Measurements from ENCODE around the gene LTV1. TPM values are rescaled to one million over a fixed set of nuclear protein-coding genes. Genes with fewer than 3 reads are reported as not detected.

The LTV1 gene
- total and polyA plus RNA-seq, 2 of the 8 experiments (the other 6 are each of a cell fraction or from before 2014, with no cell fraction given), result 8.0 to 46.9 TPM

DNA sequence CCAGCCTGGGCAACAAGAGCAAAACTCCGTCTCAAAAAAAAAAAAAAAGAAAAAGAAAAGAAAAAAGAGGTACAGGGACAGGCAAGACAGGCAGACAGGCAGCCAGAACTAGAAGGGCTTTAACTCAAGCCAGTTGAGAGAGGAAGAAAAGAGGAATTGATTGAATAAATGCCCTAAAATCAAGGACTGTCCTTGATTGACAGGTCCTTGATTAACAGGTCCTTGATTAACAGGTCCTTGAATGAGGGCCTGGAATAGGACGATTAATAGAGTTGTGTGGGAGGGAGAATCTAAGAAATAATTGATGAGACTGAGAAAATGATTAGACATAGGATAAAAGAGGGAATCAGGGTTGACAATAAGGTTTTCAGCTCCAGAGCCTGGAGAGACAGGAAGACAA lies 57.2 kb downstream of the LTV1 start:
- no peak overlapping the region for H3K4me3 ChIP-seq (ENCODE audit: extremely low read depth in 1 of 4, insufficient read depth in 2 of 4, low read depth in 3 of 4, low read length in 4 of 4)
- no peak overlapping the region for H3K18ac ChIP-seq (ENCODE audit: extremely low read depth, low read length)
- no peak overlapping the region for H4K91ac ChIP-seq (replicated peaks; ENCODE audit: insufficient read length, low read length)
- no peak overlapping the region for H3K9ac ChIP-seq (replicated peaks in 1 of 4; ENCODE audit: extremely low read depth in 1 of 4, low read depth in 3 of 4, low read length in 3 of 4)
- no peak overlapping the region for H3K27ac ChIP-seq (ENCODE audit: low read depth, low read length)
- peaks cover 0 to 7% (median 0%) of the 10 kb centered on the region in 4 experiments; a peak in 2 of 7 replicates for H3K4me1 ChIP-seq (replicated peaks in 1 of 4; ENCODE audit: control insufficient read depth in 3 of 4, insufficient read depth in 4 of 4, low read length in 3 of 4)
- no peak overlapping the region for H3K4ac ChIP-seq (replicated peaks; ENCODE audit: insufficient read length, low read depth, low read length)
- no peaks in the 10 kb centered on the region for H4K20me1 ChIP-seq (replicated peaks in 1 of 2; ENCODE audit: control insufficient read depth in 1 of 2, insufficient read depth in 2 of 2, low read length in 2 of 2)
- H3K23ac ChIP-seq (ENCODE audit: insufficient read length), result no peak overlapping the region
- H2BK15ac ChIP-seq (ENCODE audit: low read length), result no peak overlapping the region
- no peak for FAIRE-seq
- no peak overlapping the region for H2AK5ac ChIP-seq (ENCODE audit: low read depth, low read length)
- no peak overlapping the region for H2BK12ac ChIP-seq (ENCODE audit: low read depth, low read length)
- H3K36me3 ChIP-seq (ENCODE audit: control insufficient read depth in 2 of 4, insufficient read depth in 4 of 4, low read length in 3 of 4), result no peaks in the 10 kb centered on the region
- H3K23me2 ChIP-seq (ENCODE audit: low read depth, low read length), result no peaks in the 10 kb centered on the region; the same call in 1 of the 2 replicates
- H3K14ac ChIP-seq (ENCODE audit: insufficient read length), result no peak overlapping the region
- no peak overlapping the region for H3K56ac ChIP-seq (replicated peaks; ENCODE audit: insufficient read length, low read depth, low read length)
- no peak overlapping the region for H2BK20ac ChIP-seq (ENCODE audit: low read length)
- TF ChIP-seq KDM5A (IDR thresholded peaks at IDR 0.05; ENCODE audit: low read length) (no peak), YY1 (IDR thresholded peaks at IDR 0.05; ENCODE audit: low read depth, low read length) (no peak), SUZ12 (IDR thresholded peaks at IDR 0.05; ENCODE audit: low read length) (no peak), PHF8 (conservative IDR thresholded peaks at IDR 0.05; ENCODE audit: low read depth, low read length) (no peak), RAD21 (IDR thresholded peaks at IDR 0.05 in 1 of 2, conservative IDR thresholded peaks at IDR 0.05 in 1 of 2; ENCODE audit: low read depth in 2 of 2, low read length in 2 of 2) (no peak), JUND (IDR thresholded peaks at IDR 0.05; ENCODE audit: low read length) (no peak), TCF12 (IDR thresholded peaks at IDR 0.05; ENCODE audit: low read depth, low read length) (no peak), SP1 (IDR thresholded peaks at IDR 0.05; ENCODE audit: low read depth, low read length) (no peak)
- ChIA-PET POLR2A (ENCODE audit: partially characterized antibody) (no interaction called here), CTCF (ENCODE audit: partially characterized antibody) (interaction anchor here (1.3 to 4.4 kb wide), 4 partner anchors 15 to 83 kb away, joined by 3 to 20 read pairs (median 11); no protein-coding TSS in a partner anchor)
- H2AFZ ChIP-seq (ENCODE audit: low read length), result no peak overlapping the region
- no peak overlapping the region for H2BK120ac ChIP-seq (replicated peaks; ENCODE audit: low read depth, low read length)
- DNase-seq (ENCODE audit: low read depth in 1 of 2, low spot score in 2 of 2), result no peak
- H3K4me2 ChIP-seq (ENCODE audit: insufficient read depth in 1 of 2, low read depth in 2 of 2, low read length in 2 of 2), result no peak overlapping the region
- no peak overlapping the region for H2BK5ac ChIP-seq (ENCODE audit: low read depth, low read length)
- no peak overlapping the region for H4K5ac ChIP-seq (ENCODE audit: insufficient read length, low read depth, low read length)
- no peaks in the 10 kb centered on the region for H3K79me1 ChIP-seq (ENCODE audit: low read depth, low read length)
- H4K8ac ChIP-seq (ENCODE audit: extremely low read depth, insufficient read depth, low read length), result no peak overlapping the region
- H3K9me3 ChIP-seq (ENCODE audit: insufficient read depth in 2 of 2, low read depth in 1 of 2, low read length in 1 of 2), result no peaks in the 10 kb centered on the region
- 79% methylated on average over 1 of the region's 2 CpGs; no CpG with 5 or more reads in 1 of the 2 experiments for WGBS, 2 experiments (ENCODE audit: extremely low coverage in 1 of 2, insufficient coverage in 1 of 2, insufficient read length in 1 of 2, insufficient replicate concordance in 2 of 2, low coverage in 1 of 2, low lambda C conversion rate in 2 of 2, missing lambda C conversion rate in 1 of 2)
- no peaks in the 10 kb centered on the region for H3K79me2 ChIP-seq (ENCODE audit: control insufficient read depth in 1 of 2, insufficient read depth in 2 of 2, low read length in 2 of 2)
- no peaks in the 10 kb centered on the region for H3K27me3 ChIP-seq (replicated peaks in 1 of 4; ENCODE audit: control insufficient read depth in 3 of 4, extremely low read depth in 1 of 4, insufficient read depth in 3 of 4, low read length in 3 of 4)

All from H1 (cell line).